CD4-positive, alpha-beta T cell (primary cell): ENCODE measurements around the gene ILK. TPM values are rescaled to one million over a fixed set of nuclear protein-coding genes. Genes with fewer than 3 reads are reported as not detected.

Experiments
- ATAC-seq: fragments of 200-7000 bp; cut with Tn5 transposase; one replicate; pipeline ENCODE4 v1.10.0; 2022; ENCODE audit warnings: mild to moderate bottlenecking; ENCODE audit not compliant: poor library complexity
- CTCF ChIA-PET: fragments of 350-600 bp; sonication (Branson Sonifier 250); formaldehyde crosslinking; loops from one replicate; lab custom pipeline; 2021; ENCODE audit warnings: antibody characterized with exemption, inconsistent platforms; lab: Charles Lee
- POLR2A ChIA-PET: fragments of 350-600 bp; sonication (Branson Sonifier 250); formaldehyde crosslinking; loops from one replicate; lab custom pipeline; 2021; ENCODE audit warnings: antibody characterized with exemption, inconsistent platforms; lab: Charles Lee
- DNase-seq, 14 experiments: peaks; one replicate each; pipeline ENCODE4 v3.0.0-alpha.2; 2013 to 2020; ENCODE audit warnings: mixed read lengths in 2 of 14
- H3K27ac ChIP-seq, 2 donors: one replicate each; pipeline versions ENCODE4 v1.5.1 to v1.7.0; 2013; ENCODE audit warnings: low read length in 2 of 2, low read depth in 1 of 2, mild to moderate bottlenecking in 1 of 2
- H3K27me3 ChIP-seq, 2 experiments: 1 replicate in 1 of 2; 2 replicates in 1 of 2; pipeline versions ENCODE4 v1.6.1 to v1.7.0; 2013; ENCODE audit warnings: low read length in 2 of 2, control low read depth in 1 of 2, mild to moderate bottlenecking in 1 of 2, moderate library complexity in 1 of 2; ENCODE audit not compliant: insufficient read depth in 2 of 2, control insufficient read depth in 1 of 2
- H3K36me3 ChIP-seq: one replicate; pipeline ENCODE4 v1.6.1; 2013; ENCODE audit warnings: low read length, control low read depth; ENCODE audit not compliant: insufficient read depth
- H3K4me1 ChIP-seq: one replicate; pipeline ENCODE4 v1.6.1; 2013; ENCODE audit warnings: low read length, control low read depth; ENCODE audit not compliant: insufficient read depth
- H3K4me3 ChIP-seq: one replicate; pipeline ENCODE4 v1.5.1; 2013; ENCODE audit warnings: mild to moderate bottlenecking, low read length, moderate library complexity
- H3K9me3 ChIP-seq, 2 experiments: 1 replicate in 1 of 2; 2 replicates in 1 of 2; pipeline versions ENCODE4 v1.6.1 to v1.7.0; 2013; ENCODE audit warnings: low read length in 2 of 2, mild to moderate bottlenecking in 2 of 2, control low read depth in 1 of 2, moderate library complexity in 1 of 2; ENCODE audit not compliant: control insufficient read depth in 1 of 2, insufficient read depth in 1 of 2
- H3K27ac Mint-ChIP-seq: one replicate; pipeline ENCODE4 v1.8.0; 2020; ENCODE audit warnings: mixed read lengths
- H3K27me3 Mint-ChIP-seq: one replicate; pipeline ENCODE4 v1.8.0; 2021; ENCODE audit warnings: mixed read lengths
- H3K36me3 Mint-ChIP-seq: one replicate; pipeline ENCODE4 v1.8.0; 2021; ENCODE audit warnings: low read depth, mixed read lengths
- H3K4me1 Mint-ChIP-seq: one replicate; pipeline ENCODE4 v1.8.0; 2021; ENCODE audit warnings: low read depth, mixed read lengths
- H3K4me3 Mint-ChIP-seq: one replicate; pipeline ENCODE4 v1.8.0; 2020; ENCODE audit warnings: mild to moderate bottlenecking, mixed read lengths
- H3K9me3 Mint-ChIP-seq: one replicate; pipeline ENCODE4 v1.8.0; 2020; ENCODE audit warnings: mixed read lengths
- intact Hi-C, 2 experiments: fragments of 100-400 bp; cut with DNase I in 1 of 2; cut with micrococcal nuclease in 1 of 2; formaldehyde crosslinking; loops; one replicate each; pipeline versions ENCODE4 v1.15.1 to v1.9.0; 2023 to 2025; cut with DNase I, micrococcal nuclease
- total RNA-seq, 174 experiments: library from RNA in 2 of 174; stranded (reverse) in 2 of 174; gene quantifications; one replicate each; pipeline ENCODE4 v1.2.3 and lab custom pipeline; 2021 to 2026
- TF ChIP-seq, protein P1 (sequence below): fragments of 200-600 bp; IDR thresholded peaks from one replicate; pipeline ENCODE4 v1.8.0; 2022; ENCODE audit warnings: antibody characterized with exemption, mild to moderate bottlenecking

Gene ILK
- total RNA-seq, 2 experiments from 2014 or later, result 19.2 to 21.0 TPM

DNA sequence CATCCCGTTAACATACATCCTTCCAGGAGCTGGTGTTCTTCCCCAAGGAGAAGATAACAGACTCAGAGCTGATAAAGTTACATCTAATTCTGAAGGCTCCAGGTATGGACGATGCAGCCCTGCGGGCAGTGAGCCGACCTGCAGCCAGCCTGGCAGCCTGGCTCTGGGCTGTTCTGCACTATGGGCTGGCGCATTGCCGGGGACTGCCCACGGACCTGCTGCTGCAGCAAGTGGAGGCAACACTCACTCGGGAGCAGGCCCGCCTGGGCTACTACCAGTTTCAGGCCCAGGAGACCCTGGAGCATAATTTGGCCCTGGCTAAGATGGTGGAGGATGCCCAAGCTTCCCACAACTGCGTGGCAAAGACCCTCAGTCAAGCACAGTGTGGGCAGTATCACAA is 39.9 kb upstream of the ILK start:
- Histone ChIP-seq H3K36me3 (peaks cover 11% of the 10 kb centered on the region), H3K27ac (no peak overlapping the region), H3K9me3 (no peaks in the 10 kb centered on the region), H3K4me1 (no peaks in the 10 kb centered on the region), H3K27me3 (no peaks in the 10 kb centered on the region), H3K4me3 (no peak overlapping the region)
- POLR2A ChIA-PET, result no interaction called here
- H3K4me1 Mint-ChIP-seq, result no peaks in the 10 kb centered on the region
- ATAC-seq (no peak), DNase-seq (no peak)
- H3K27me3 Mint-ChIP-seq, result no peaks in the 10 kb centered on the region
- H3K4me3 Mint-ChIP-seq, result no peak overlapping the region
- H3K27ac Mint-ChIP-seq, result no peak overlapping the region
- H3K36me3 Mint-ChIP-seq, result peaks cover 37% of the 10 kb centered on the region
- intact Hi-C loops, result no loop called here
- no peaks in the 10 kb centered on the region for H3K9me3 Mint-ChIP-seq
- TF ChIP-seq, protein P1, sequence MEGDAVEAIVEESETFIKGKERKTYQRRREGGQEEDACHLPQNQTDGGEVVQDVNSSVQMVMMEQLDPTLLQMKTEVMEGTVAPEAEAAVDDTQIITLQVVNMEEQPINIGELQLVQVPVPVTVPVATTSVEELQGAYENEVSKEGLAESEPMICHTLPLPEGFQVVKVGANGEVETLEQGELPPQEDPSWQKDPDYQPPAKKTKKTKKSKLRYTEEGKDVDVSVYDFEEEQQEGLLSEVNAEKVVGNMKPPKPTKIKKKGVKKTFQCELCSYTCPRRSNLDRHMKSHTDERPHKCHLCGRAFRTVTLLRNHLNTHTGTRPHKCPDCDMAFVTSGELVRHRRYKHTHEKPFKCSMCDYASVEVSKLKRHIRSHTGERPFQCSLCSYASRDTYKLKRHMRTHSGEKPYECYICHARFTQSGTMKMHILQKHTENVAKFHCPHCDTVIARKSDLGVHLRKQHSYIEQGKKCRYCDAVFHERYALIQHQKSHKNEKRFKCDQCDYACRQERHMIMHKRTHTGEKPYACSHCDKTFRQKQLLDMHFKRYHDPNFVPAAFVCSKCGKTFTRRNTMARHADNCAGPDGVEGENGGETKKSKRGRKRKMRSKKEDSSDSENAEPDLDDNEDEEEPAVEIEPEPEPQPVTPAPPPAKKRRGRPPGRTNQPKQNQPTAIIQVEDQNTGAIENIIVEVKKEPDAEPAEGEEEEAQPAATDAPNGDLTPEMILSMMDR, result no peak
- CTCF ChIA-PET, result no interaction called here

DNA sequence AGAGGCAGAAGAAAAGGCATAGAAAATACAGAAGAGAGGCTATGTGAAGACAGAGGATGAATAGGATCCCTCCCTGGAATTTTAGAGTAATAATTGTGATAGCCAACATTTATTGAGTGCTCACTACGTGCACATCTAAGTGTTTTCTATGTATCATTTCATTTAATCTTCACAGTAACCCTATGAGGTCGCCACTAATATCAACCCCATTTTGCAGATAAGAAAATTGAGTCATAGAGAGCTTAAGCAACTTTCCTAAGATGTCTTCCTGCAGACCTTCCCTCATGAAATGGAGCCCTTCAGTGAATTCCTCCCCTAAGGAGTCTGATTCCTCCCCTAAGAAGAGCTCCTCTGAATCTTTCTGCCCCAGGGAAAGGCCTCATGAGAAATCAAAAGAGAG is 38.2 kb upstream of the ILK start:
- Histone ChIP-seq H3K4me1 (no peaks in the 10 kb centered on the region), H3K27ac (no peak overlapping the region), H3K4me3 (no peak overlapping the region), H3K27me3 (no peaks in the 10 kb centered on the region), H3K36me3 (peaks cover 11% of the 10 kb centered on the region), H3K9me3 (no peaks in the 10 kb centered on the region)
- H3K9me3 Mint-ChIP-seq, result no peaks in the 10 kb centered on the region
- no peak for DNase-seq
- no peak for ATAC-seq
- TF ChIP-seq, protein P1, result no peak
- no peak overlapping the region for H3K27ac Mint-ChIP-seq
- ChIA-PET CTCF (no interaction called here), POLR2A (no interaction called here)
- no peaks in the 10 kb centered on the region for H3K27me3 Mint-ChIP-seq
- peaks cover 29% of the 10 kb centered on the region for H3K36me3 Mint-ChIP-seq
- H3K4me3 Mint-ChIP-seq, result no peak overlapping the region
- intact Hi-C loops, result no loop called here
- H3K4me1 Mint-ChIP-seq, result no peaks in the 10 kb centered on the region

DNA sequence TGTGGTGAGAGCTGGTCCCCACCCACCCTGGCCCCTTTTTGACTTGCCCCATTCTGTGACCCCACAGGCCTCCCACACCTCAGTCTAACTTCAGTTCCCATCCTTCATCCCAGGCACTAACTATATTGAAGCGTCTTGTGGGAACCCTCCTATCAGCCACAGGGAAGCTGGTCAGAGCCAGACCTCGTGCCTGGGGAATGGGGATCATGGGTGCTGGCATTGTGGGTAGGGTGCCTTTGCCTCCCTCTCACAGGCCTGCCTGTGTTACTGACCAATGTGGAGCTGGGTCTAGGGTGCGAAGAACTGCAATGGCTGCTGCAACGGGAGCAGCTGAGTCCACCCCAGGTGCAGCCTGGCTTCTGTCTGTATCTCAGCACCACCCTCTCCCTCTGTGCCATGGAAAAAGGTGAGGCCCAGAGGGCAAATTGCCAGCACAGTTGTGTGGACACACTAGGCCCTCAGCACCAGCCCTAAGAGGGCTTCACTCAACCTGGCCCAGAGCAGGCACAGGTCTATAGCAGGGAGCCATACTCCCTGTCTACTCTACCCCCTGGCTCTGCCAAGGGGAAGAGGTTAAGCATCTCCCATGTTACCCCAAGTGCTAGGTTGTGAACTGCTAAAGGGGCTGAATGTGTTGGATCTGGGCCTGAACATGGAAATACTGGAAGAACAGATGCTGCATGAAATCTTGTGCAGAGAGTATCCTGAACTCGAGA is 37.4 kb upstream of the ILK start:
- H3K27me3 ChIP-seq, result no peaks in the 10 kb centered on the region
- peaks cover 0 to 8% of the 10 kb centered on the region in 2 experiments for H3K9me3 ChIP-seq
- TF ChIP-seq, protein P1, result no peak
- CTCF ChIA-PET, result no interaction called here
- DNase-seq (no peak), ATAC-seq (no peak)
- H3K27me3 Mint-ChIP-seq, result no peaks in the 10 kb centered on the region
- no peaks in the 10 kb centered on the region for H3K9me3 Mint-ChIP-seq
- no peak overlapping the region for H3K27ac ChIP-seq
- intact Hi-C loops, result no loop called here
- no peak overlapping the region for H3K4me3 Mint-ChIP-seq
- no peaks in the 10 kb centered on the region for H3K4me1 ChIP-seq
- no peak overlapping the region for H3K27ac Mint-ChIP-seq
- peaks cover 13% of the 10 kb centered on the region for H3K36me3 ChIP-seq
- H3K4me1 Mint-ChIP-seq, result no peaks in the 10 kb centered on the region
- peaks cover 24% of the 10 kb centered on the region for H3K36me3 Mint-ChIP-seq
- H3K4me3 ChIP-seq, result no peak overlapping the region
- POLR2A ChIA-PET, result no interaction called here
